GM20431 (cell line): Measurements from ENCODE around the gene LAMTOR4.
"Not testable (repeated sequence)": the region's sequence is repeated elsewhere in the genome, so short reads cannot be mapped to it uniquely, and the experiment has no call there.

Experiments
- in situ Hi-C: fragments of 300-500 bp; cut with MseI, MboI; formaldehyde crosslinking; loops from one replicate; pipeline ENCODE4 v1.15.0; 2020; ENCODE audit warnings: low sequenced_read_pairs; ENCODE audit not compliant: unreplicated experiment

LAMTOR4 gene

GRCh38 chr7:100192969-100193368 is 44.3 kb downstream of the LAMTOR4 start:
- in situ Hi-C loops: no loop called here

- in situ Hi-C loops: no loop called here
Observed at GRCh38 chr7:100195222-100195621, 46.5 kb downstream of the LAMTOR4 start.

DNA sequence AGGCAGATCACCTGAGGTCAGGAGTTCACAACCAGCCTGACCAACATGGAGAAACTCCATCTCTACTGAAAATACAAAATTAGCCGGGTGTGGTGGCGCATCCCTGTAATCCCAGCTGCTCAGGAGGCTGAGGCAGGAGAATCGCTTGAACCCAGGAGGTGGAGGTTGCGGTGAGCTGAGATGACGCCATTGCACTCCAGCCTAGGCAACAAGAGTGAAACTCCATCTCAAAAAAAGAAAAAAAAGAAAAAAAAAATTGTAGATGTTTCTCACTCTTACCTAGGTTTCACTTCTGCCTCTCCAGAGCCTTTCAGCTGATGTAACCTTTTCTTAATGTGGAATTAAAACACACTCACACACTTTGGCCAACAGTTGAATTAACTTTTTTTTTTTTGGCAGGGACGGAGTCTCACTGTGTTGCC is 47.2 kb downstream of the LAMTOR4 start:
- in situ Hi-C loops: not testable (repeated sequence)

DNA sequence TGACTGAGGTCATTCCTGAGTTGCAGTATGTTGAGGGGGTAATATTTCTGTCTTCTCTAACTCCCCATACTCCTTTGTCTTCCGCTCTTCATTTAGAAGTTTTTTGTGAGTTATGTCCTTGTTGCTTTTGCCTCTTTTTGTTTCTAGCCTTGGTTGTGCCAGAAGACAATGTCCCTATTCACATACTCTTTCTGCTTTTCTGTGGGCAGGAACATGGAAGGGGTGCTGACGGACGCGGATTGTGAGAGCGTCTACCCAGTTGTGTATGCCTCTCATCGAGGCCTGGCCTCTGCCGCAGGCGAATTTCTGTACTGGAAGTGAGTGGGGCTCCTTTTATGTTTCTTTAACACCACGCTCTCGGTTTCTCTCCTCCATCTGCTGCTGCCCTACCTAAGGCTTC is 49.5 kb downstream of the LAMTOR4 start:
- in situ Hi-C loops: no loop called here

DNA sequence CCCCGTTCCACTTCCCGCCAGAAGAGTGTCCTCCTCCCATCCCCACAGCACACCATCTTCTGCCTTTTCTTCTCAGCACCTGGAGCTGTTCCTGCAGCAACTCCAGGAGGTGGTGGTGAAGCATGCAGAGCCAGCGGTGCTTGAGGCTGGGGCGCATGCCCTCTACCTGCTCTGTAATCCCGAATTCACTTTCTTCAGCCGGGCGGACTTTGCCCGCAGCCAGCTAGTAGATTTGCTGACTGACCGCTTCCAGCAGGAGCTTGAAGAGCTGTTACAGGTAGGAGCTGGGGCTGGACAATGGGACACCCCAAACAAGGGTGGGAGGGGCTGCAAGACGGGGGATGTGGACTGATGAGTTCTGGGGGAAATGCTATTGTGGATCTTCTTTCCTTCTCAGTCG is 52.0 kb downstream of the LAMTOR4 start:
- in situ Hi-C loops: no loop called here
